K562 (cell line): ENCODE data around the gene C12orf54.

Source experiments
- FOXK2 ChIP-seq, 2 experiments: fragments of 450-650 bp; IDR thresholded peaks in 1 of 2; conservative IDR thresholded peaks in 1 of 2; 2 replicates each; pipeline ENCODE4 v1.6.1; 2016; ENCODE audit warnings: low read depth in 2 of 2, mild to moderate bottlenecking in 1 of 2
- KDM4B ChIP-seq, 2 experiments: fragments of 450-650 bp in 1 of 2; sonication (generic) in 1 of 2; IDR thresholded peaks; 2 replicates each; pipeline ENCODE4 v1.6.1; 2016 to 2017; ENCODE audit warnings: borderline replicate concordance in 2 of 2, antibody characterized with exemption in 1 of 2, low read depth in 1 of 2, mild to moderate bottlenecking in 1 of 2
- POLR2A ChIP-seq: fragments of 450-650 bp; conservative IDR thresholded peaks from 2 replicates; pipeline ENCODE4 v1.6.1; 2016
- TF ChIP-seq, protein P1 (sequence below): fragments of 250-450 bp; sonication (Bioruptor Pico); IDR thresholded peaks from 2 replicates; pipeline ENCODE4 v1.5.1; 2021; ENCODE audit warnings: mild to moderate bottlenecking

DNA sequence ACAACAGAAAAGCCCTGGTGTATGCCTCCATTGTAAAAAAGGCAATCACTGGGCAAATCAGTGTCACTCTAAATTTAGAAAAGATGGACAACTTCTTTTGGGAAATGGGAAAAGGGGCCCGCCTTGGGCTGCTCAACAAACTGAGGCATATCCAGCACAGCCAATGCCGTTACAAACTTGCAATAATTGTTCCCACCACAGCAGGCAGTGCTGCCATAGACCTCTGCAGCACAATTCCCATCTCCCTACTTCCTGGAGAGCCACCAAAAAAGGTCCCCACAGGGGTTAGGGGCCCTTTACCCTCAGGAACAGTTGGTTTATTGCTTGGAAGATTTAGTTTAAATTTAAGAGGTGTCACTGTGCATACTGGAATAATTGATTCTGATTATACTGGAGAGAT, 26.7 kb downstream of the C12orf54 start:
- no peak for TF ChIP-seq POLR2A
- TF ChIP-seq, protein P1, sequence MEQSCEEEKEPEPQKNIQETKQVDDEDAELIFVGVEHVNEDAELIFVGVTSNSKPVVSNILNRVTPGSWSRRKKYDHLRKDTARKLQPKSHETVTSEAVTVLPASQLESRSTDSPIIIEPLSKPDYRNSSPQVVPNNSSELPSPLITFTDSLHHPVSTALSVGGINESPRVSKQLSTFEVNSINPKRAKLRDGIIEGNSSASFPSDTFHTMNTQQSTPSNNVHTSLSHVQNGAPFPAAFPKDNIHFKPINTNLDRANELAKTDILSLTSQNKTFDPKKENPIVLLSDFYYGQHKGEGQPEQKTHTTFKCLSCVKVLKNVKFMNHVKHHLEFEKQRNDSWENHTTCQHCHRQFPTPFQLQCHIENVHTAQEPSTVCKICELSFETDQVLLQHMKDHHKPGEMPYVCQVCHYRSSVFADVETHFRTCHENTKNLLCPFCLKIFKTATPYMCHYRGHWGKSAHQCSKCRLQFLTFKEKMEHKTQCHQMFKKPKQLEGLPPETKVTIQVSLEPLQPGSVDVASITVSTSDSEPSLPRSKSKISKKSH (CRISPR knock-in tag) = no peak
- TF ChIP-seq FOXK2 (conservative IDR thresholded peaks at IDR 0.05 in 1 of 2, IDR thresholded peaks at IDR 0.05 in 1 of 2; ENCODE audit: low read depth in 2 of 2) = no peak
- TF ChIP-seq KDM4B (IDR thresholded peaks at IDR 0.05; ENCODE audit: borderline replicate concordance in 2 of 2, low read depth in 1 of 2) = no peak
